Measurements from ENCODE around the gene PRDM16.

Gene PRDM16

DNA sequence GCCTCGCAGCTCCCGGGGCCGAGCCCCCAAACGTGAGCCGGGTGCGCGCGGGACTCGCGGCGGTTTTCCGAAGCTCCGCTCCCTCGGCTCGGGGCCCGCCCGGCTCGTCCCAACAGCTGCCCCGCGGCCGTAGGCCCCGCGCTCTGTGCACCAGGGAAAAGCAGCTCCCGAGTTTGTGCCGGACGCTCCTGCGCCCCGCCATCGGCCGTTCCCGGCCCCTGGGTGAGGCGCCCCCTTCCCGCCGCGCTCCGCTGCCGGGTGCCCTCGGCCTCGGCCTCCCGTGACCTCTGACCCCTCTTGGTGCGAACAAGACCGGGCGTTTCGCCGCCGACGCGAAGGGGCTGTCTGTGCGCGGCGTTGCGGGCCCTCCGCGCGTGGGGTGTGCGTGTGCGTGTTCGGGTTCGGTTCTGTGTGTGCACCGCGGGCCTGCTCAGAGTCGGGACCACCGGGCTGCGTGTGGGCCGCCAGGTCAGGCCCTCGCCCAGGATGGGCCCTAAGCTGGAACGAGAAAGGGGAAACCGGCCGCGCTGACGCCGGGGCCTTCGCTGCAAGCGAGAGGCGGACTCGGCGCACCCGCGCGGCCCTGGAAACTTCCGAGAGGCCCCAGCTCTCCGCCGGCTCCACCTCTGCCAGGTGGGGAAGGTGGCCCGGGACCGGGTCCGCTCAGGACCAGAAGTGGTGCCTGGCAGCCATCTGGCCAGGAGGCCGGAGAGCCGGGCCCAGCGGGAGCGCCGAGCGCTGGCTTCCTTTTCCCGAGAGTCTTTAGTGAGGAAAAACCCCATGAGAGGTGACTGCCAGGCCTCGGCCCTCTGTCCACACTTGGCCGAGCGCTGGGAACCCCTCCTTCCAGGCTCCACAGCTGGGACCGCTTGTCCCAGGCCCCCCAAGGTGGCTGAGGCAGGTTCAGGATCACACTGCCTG lies 1.9 kb downstream of the PRDM16 start:
- no peak for DNase-seq (ENCODE audit: insufficient read length, low spot score)
- no peak for FAIRE-seq
- TF ChIP-seq, protein P1, sequence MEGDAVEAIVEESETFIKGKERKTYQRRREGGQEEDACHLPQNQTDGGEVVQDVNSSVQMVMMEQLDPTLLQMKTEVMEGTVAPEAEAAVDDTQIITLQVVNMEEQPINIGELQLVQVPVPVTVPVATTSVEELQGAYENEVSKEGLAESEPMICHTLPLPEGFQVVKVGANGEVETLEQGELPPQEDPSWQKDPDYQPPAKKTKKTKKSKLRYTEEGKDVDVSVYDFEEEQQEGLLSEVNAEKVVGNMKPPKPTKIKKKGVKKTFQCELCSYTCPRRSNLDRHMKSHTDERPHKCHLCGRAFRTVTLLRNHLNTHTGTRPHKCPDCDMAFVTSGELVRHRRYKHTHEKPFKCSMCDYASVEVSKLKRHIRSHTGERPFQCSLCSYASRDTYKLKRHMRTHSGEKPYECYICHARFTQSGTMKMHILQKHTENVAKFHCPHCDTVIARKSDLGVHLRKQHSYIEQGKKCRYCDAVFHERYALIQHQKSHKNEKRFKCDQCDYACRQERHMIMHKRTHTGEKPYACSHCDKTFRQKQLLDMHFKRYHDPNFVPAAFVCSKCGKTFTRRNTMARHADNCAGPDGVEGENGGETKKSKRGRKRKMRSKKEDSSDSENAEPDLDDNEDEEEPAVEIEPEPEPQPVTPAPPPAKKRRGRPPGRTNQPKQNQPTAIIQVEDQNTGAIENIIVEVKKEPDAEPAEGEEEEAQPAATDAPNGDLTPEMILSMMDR (IDR thresholded peaks at IDR 0.05; ENCODE audit: insufficient read depth, missing control alignments): no peak

GRCh38 chr1:3071565-3072390 lies 2.8 kb downstream of the PRDM16 start:
- no peak for DNase-seq (ENCODE audit: insufficient read length, low spot score)
- TF ChIP-seq, protein P1 (IDR thresholded peaks at IDR 0.05; ENCODE audit: insufficient read depth, missing control alignments): no peak
- no peak for FAIRE-seq

DNA sequence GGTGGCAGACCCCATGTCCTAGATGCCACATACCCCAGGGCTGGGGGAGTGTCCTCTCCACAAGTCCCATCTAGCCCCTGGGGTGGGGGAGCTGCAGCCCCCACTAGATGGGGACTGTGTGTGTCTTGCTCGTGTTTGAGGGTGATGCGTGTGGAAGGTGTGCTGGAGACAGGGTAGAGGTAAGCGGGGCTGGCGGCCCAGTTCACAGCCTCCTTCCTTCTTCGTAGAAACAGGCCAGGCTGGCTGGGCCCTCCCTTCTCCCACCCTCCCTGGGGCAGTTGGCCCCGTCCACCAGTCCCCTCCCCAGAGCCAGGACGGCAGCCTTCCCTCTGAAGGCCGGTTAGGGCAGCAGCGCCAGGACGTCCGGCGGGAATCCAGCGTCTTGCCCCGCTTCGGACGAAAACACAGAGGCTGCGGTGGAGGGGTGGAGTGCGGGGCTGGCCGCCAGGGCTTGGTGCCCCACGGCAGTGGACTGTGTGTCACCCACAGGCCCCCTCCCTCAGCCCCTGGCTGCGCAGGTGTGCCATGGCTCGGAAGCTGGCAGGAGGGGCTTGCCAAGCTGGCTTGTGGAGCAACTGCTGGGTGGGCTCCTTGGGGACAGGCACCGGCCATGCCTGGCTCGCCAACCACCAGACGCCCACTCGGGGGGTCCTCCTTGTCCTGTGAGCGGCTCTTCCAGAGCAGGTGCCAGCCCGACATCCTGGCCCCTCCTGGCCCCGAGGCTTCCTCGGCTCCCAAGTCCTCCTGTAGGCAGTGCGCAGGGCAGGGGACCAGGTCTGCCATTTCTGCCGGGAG lies 3.6 kb downstream of the PRDM16 start:
- FAIRE-seq: no peak
- TF ChIP-seq, protein P1 (IDR thresholded peaks at IDR 0.05; ENCODE audit: insufficient read depth, missing control alignments): no peak
- DNase-seq (ENCODE audit: insufficient read length, low spot score): no peak

- TF ChIP-seq, protein P1 (IDR thresholded peaks at IDR 0.05; ENCODE audit: insufficient read depth, missing control alignments): no peak
- DNase-seq (ENCODE audit: insufficient read length, low spot score) (no peak), FAIRE-seq (no peak)
Observed at GRCh38 chr1:3073186-3073488, 4.1 kb downstream of the PRDM16 start.

DNA sequence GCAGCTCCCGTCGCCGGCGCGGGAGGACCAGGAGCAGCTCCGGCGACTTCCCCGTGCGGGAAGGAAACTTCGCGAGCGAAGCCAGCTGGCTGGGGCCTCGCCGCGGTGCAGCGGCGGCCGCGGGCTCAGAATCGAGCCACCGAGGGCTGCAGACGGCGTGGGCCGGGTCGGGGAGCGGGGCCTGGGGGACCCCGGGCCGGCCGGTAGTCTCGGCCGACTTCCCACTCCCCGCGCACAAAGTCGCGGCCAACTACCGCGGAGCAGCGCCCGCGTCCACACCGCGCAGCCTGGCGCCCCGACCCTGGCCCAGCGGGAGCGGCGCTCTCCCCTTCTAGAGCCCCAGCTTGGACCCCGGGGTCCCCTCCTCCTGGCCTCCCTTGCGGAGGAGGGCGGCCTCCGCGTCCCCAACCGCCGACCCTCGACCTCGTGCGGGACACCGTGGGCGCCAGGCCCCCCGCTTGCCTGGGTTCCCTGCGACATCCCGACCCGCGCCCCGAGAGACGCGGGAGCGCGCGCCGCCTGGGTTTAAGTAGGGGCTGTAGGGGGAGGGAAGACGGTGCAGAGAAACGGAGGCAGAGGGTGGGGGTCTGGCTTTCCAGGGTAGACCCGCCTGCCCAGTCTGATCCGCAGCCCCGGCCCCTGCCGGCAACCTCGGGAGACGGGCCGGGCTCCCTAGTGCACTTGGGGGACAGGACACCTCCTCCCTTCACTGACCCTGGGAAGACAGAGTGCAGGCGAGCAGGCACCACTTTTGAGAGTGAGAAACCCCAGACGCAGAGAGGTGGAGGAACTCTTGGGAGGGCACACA lies 4.7 kb downstream of the PRDM16 start:
- FAIRE-seq (no peak), DNase-seq (ENCODE audit: insufficient read length, low spot score) (no peak)
- TF ChIP-seq, protein P1 (IDR thresholded peaks at IDR 0.05; ENCODE audit: insufficient read depth, missing control alignments): no peak

DNA sequence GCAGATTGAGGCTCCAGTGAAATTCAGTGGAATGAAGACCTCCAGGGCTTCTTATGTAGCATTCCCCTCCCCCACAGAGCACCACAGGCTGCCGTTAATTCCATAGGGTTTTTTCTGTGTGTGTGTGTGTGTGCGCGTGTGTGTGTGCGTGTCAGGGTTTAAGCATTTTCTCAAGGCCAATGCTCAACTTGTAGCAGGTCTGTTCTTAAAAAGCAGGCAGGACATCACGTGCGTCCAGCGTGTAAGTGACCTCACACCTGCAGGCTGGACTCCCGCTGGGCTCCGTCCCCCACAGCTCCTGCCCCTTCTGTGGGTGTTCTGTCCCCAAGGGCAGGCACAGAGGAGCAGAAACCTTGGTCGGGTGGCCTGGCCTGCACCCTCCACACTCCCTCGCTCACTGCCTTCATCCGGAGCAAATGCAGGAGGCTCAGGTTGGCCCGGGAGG lies 5.3 kb downstream of the PRDM16 start:
- FAIRE-seq (no peak), DNase-seq (ENCODE audit: insufficient read length, low spot score) (no peak)
- TF ChIP-seq, protein P1 (IDR thresholded peaks at IDR 0.05; ENCODE audit: insufficient read depth, missing control alignments): no peak
